GM12878 (cell line): Measurements from ENCODE around the gene CACNA1I. TPM values are rescaled to one million over a fixed set of nuclear protein-coding genes. Genes with fewer than 3 reads are reported as not detected.

Source experiments
- ATAC-seq: fragments of 200-7000 bp; cut with Tn5 transposase; 3 replicates; pipeline ENCODE4 v1.9.1; 2020; ENCODE audit warnings: mild to moderate bottlenecking, moderate library complexity
- BruUV-seq: library from RNA; stranded (reverse); fragments of 400-500 nt; replicated peaks from 2 replicates; lab custom pipeline; 2021; lab: Mats Ljungman, UMichigan
- CTCF ChIA-PET: fragments of 300-600 bp; sonication (Branson Sonifier 250); formaldehyde crosslinking; extraction: SDS; loops from one replicate; lab custom pipeline; 2021; ENCODE audit warnings: inconsistent platforms; lab: Yijun Ruan, JAX
- POLR2A ChIA-PET: fragments of 350-600 bp; formaldehyde crosslinking; extraction: SDS; loops from one replicate; lab custom pipeline; 2021; ENCODE audit warnings: inconsistent platforms; lab: Charles Lee
- RAD21 ChIA-PET: fragments of 300-600 bp; sonication (Branson Sonifier 250); formaldehyde crosslinking; loops from one replicate; lab custom pipeline; 2023; ENCODE audit warnings: antibody characterized with exemption; ENCODE audit not compliant: unreplicated experiment; lab: Charles Lee
- SMC1A ChIA-PET: fragments of 300-600 bp; sonication (Branson Sonifier 250); formaldehyde crosslinking; loops from one replicate; lab custom pipeline; 2023; ENCODE audit not compliant: unreplicated experiment, uncharacterized antibody; lab: Charles Lee
- DNase-seq: peaks from one replicate; pipeline ENCODE4 v3.0.0-alpha.2; 2011; ENCODE audit warnings: low read depth, low spot score
- FAIRE-seq: peaks from 3 replicates; lab custom pipeline; 2011; peaks lifted over from hg19 to GRCh38; lab: Jason Lieb, UNC
- H2AFZ ChIP-seq: 2 replicates; pipeline ENCODE4 v1.6.0; 2011; ENCODE audit warnings: low read depth, low read length, control low read depth; ENCODE audit not compliant: control insufficient read depth
- H3K27ac ChIP-seq: 2 replicates; pipeline ENCODE4 v1.5.1; 2011; ENCODE audit warnings: control low read depth; ENCODE audit not compliant: control insufficient read depth, insufficient read depth
- H3K27me3 ChIP-seq, 2 experiments: replicated peaks in 1 of 2; 2 replicates each; pipeline versions ENCODE4 v1.6.0 to v1.6.1; 2011; ENCODE audit warnings: low read length in 1 of 2; ENCODE audit not compliant: control insufficient read depth in 2 of 2, insufficient read depth in 2 of 2
- H3K36me3 ChIP-seq, 2 experiments: 2 replicates each; pipeline ENCODE4 v1.5.1; 2011; ENCODE audit warnings: low read length in 1 of 2; ENCODE audit not compliant: control insufficient read depth in 2 of 2, insufficient read depth in 2 of 2
- H3K4me1 ChIP-seq: 2 replicates; pipeline ENCODE4 v1.6.1; 2011; ENCODE audit warnings: mild to moderate bottlenecking, low read length, moderate library complexity, mixed read lengths; ENCODE audit not compliant: control insufficient read depth, insufficient read depth
- H3K4me2 ChIP-seq: 2 replicates; pipeline ENCODE4 v1.6.0; 2011; ENCODE audit warnings: control low read depth; ENCODE audit not compliant: control insufficient read depth, insufficient read depth
- H3K4me3 ChIP-seq: fragments of 200-600 bp; sonication (generic); 2 replicates; pipeline ENCODE4 v1.5.1; 2016
- H3K79me2 ChIP-seq: 2 replicates; pipeline ENCODE4 v1.6.0; 2011; ENCODE audit warnings: low read length; ENCODE audit not compliant: control insufficient read depth, insufficient read depth
- H3K9ac ChIP-seq: 2 replicates; pipeline ENCODE4 v1.8.0; 2011; ENCODE audit warnings: low read length, control low read depth, mixed read lengths; ENCODE audit not compliant: control insufficient read depth, insufficient read depth
- H3K9me3 ChIP-seq: replicated peaks from 3 replicates; pipeline ENCODE4 v1.5.1; 2011; ENCODE audit warnings: mild to moderate bottlenecking, low read length; ENCODE audit not compliant: control insufficient read depth, insufficient read depth
- H4K20me1 ChIP-seq: 2 replicates; pipeline ENCODE4 v1.6.0; 2011; ENCODE audit not compliant: control insufficient read depth, insufficient read depth
- ATF7 ChIP-seq: fragments of 450-650 bp; IDR thresholded peaks from 2 replicates; pipeline ENCODE4 v1.6.1; 2016; ENCODE audit warnings: low read depth, mild to moderate bottlenecking
- BRCA1 ChIP-seq: IDR thresholded peaks from 2 replicates; pipeline ENCODE4 v1.6.1; 2011; ENCODE audit warnings: low read depth, low read length, improper control_type of control experiment
- CBX5 ChIP-seq: sonication (generic); IDR thresholded peaks from 2 replicates; pipeline ENCODE4 v1.6.1; 2016; ENCODE audit warnings: low read depth, moderate library complexity, mild to moderate bottlenecking, inconsistent platforms
- CUX1 ChIP-seq: IDR thresholded peaks from 2 replicates; pipeline ENCODE4 v1.6.1; 2012; ENCODE audit warnings: improper control_type of control experiment, low read depth, low read length; ENCODE audit not compliant: insufficient replicate concordance
- JUNB ChIP-seq: IDR thresholded peaks from 2 replicates; pipeline ENCODE4 v1.6.1; 2016; ENCODE audit warnings: antibody characterized with exemption, mild to moderate bottlenecking
- PBX3 ChIP-seq: IDR thresholded peaks from 2 replicates; pipeline ENCODE4 v1.6.1; 2011; ENCODE audit warnings: mild to moderate bottlenecking, low read depth, low read length, moderate library complexity; ENCODE audit not compliant: insufficient replicate concordance
- PRDM15 ChIP-seq: fragments of 450-650 bp; formaldehyde crosslinking; IDR thresholded peaks from 2 replicates; pipeline ENCODE4 v1.4.0; 2020; ENCODE audit warnings: mild to moderate bottlenecking, moderate library complexity
- SMAD1 ChIP-seq: fragments of 450-650 bp; IDR thresholded peaks from 2 replicates; pipeline ENCODE4 v1.6.1; 2018; ENCODE audit warnings: mild to moderate bottlenecking, low read depth; ENCODE audit not compliant: partially characterized antibody
- SMARCA5 ChIP-seq: fragments of 450-650 bp; IDR thresholded peaks from 2 replicates; pipeline ENCODE4 v1.6.1; 2017; ENCODE audit warnings: mild to moderate bottlenecking
- TCF7 ChIP-seq: IDR thresholded peaks from 2 replicates; pipeline ENCODE4 v1.6.1; 2014; ENCODE audit warnings: antibody characterized with exemption, borderline replicate concordance
- ZNF622 ChIP-seq: fragments of 450-650 bp; IDR thresholded peaks from 2 replicates; pipeline ENCODE4 v1.6.1; 2017; ENCODE audit warnings: mild to moderate bottlenecking, inconsistent platforms
- ZZZ3 ChIP-seq: IDR thresholded peaks from 2 replicates; pipeline ENCODE4 v1.6.1; 2011; ENCODE audit warnings: low read depth; ENCODE audit not compliant: control insufficient read depth, insufficient read length
- WGBS: methylation state at CpG from one replicate; pipeline ENCODE4 v1.1.6; 2016; ENCODE audit warnings: low lambda C conversion rate; ENCODE audit not compliant: insufficient replicate concordance, insufficient coverage; ENCODE audit errors: missing lambda C conversion rate; 5-methylcytosine and 5-hydroxymethylcytosine counted together
- in situ Hi-C: fragments of 300-500 bp; cut with MboI; formaldehyde crosslinking; loops from 9 replicates; pipeline ENCODE4 v1.14.3; 2018; ENCODE audit warnings: mixed read lengths
- intact Hi-C: fragments of 100-400 bp; cut with micrococcal nuclease; formaldehyde crosslinking; loops from one replicate; pipeline ENCODE4 v1.14.2; 2022; ENCODE audit not compliant: unreplicated experiment
- polyA plus RNA-seq, 11 experiments: library from polyadenylated mRNA; depleted of rRNA in 4 of 11; unstranded in 6 of 11; stranded (reverse) in 5 of 11; fragments of >200 nt; fragmentation: Nextera tagmentation in 4 of 11; fragmentation: Illumina TruSeq in 1 of 11; extraction: Ambion mirVana in 4 of 11; extraction: Trizol in 1 of 11; gene quantifications; 1 replicate in 1 of 11; 2 replicates in 10 of 11; pipeline versions ENCODE4 v1.2.1 to v1.2.3, GENCODE V29; 2011 to 2016; ENCODE audit warnings: inconsistent platforms in 2 of 11, missing spikeins in 2 of 11, low read depth in 1 of 11
- total RNA-seq, 4 experiments: library from RNA; depleted of rRNA in 3 of 4; stranded (reverse); fragments of >200 nt in 3 of 4; fragmentation: Illumina TruSeq in 1 of 4; extraction: Trizol in 1 of 4; gene quantifications; 2 replicates each; pipeline versions ENCODE4 v1.2.1 to v1.2.3, GENCODE V29; 2013 to 2021

The CACNA1I gene
- total and polyA plus RNA-seq, 10 of the 15 experiments (the other 5 are each of a cell fraction or from before 2014, with no cell fraction given) = 0.01 to 0.03 TPM; not detected in 8

GRCh38 chr22:39643311-39644083, 72.9 kb downstream of the CACNA1I start:
- BruUV-seq = no TSS peak
- 25% methylated on average over 9 of the region's 9 CpGs for WGBS
- H3K9ac ChIP-seq = no peak overlapping the region
- SMC1A ChIA-PET = no interaction called here
- H3K79me2 ChIP-seq = no peaks in the 10 kb centered on the region
- H3K27me3 ChIP-seq = no peaks in the 10 kb centered on the region; a peak in 1 of 4 replicates
- in situ Hi-C loops = no loop called here
- H3K36me3 ChIP-seq = no peaks in the 10 kb centered on the region
- no peaks in the 10 kb centered on the region for H3K9me3 ChIP-seq
- intact Hi-C loops = no loop called here
- H4K20me1 ChIP-seq = no peaks in the 10 kb centered on the region
- DNase-seq = no peak
- no peak overlapping the region for H3K4me2 ChIP-seq
- no peak for FAIRE-seq
- H3K4me1 ChIP-seq = no peaks in the 10 kb centered on the region
- RAD21 ChIA-PET = no interaction called here
- no peak for ATAC-seq
- POLR2A ChIA-PET = no interaction called here
- CTCF ChIA-PET = interaction anchor here (0.7 kb wide), 1 partner anchor 11 kb away, joined by 3 read pairs; no protein-coding TSS in a partner anchor
- no peak overlapping the region for H2AFZ ChIP-seq
- no peak overlapping the region for H3K27ac ChIP-seq
- H3K4me3 ChIP-seq = no peak overlapping the region
- TF ChIP-seq SMAD1 (no peak), PBX3 (no peak), PRDM15 (CRISPR knock-in tag) (no peak), JUNB (no peak), ZNF622 (no peak), SMARCA5 (no peak), ATF7 (no peak), CBX5 (no peak), BRCA1 (no peak), TCF7 (no peak), ZZZ3 (no peak), CUX1 (no peak)
